Measurements from ENCODE around the gene ACSF3.

ACSF3 gene

GRCh38 chr16:89096042-89096717 is 2.5 kb downstream of the ACSF3 start:
- no peak for DNase-seq

GRCh38 chr16:89096768-89097391 is 3.2 kb downstream of the ACSF3 start:
- no peak for DNase-seq

GRCh38 chr16:89097392-89097772 is 3.7 kb downstream of the ACSF3 start:
- DNase-seq = no peak

- no peak for DNase-seq
Observed at GRCh38 chr16:89098767-89099430, 5.2 kb downstream of the ACSF3 start.

- no peak for DNase-seq
Observed at GRCh38 chr16:89099905-89100304, 6.3 kb downstream of the ACSF3 start.

- DNase-seq = no peak
Observed at GRCh38 chr16:89100601-89101302, 7.1 kb downstream of the ACSF3 start.

GRCh38 chr16:89101303-89102040 is 7.8 kb downstream of the ACSF3 start:
- DNase-seq = no peak

GRCh38 chr16:89102041-89102471 is 8.4 kb downstream of the ACSF3 start:
- no peak for DNase-seq

- DNase-seq = no peak
Observed at GRCh38 chr16:89102481-89103073, 8.9 kb downstream of the ACSF3 start.

- DNase-seq = no peak
Observed at GRCh38 chr16:89103156-89103555, 9.5 kb downstream of the ACSF3 start.

- DNase-seq = no peak
Observed at GRCh38 chr16:89103781-89104180, 10.1 kb downstream of the ACSF3 start.

GRCh38 chr16:89104303-89104702 is 10.7 kb downstream of the ACSF3 start:
- no peak for DNase-seq

GRCh38 chr16:89104930-89105571 is 11.4 kb downstream of the ACSF3 start:
- DNase-seq = no peak

- DNase-seq = no peak
Observed at GRCh38 chr16:89105599-89106151, 12.0 kb downstream of the ACSF3 start.

GRCh38 chr16:89106533-89107202 is 13.0 kb downstream of the ACSF3 start:
- DNase-seq = no peak

GRCh38 chr16:89107203-89107582 is 13.5 kb downstream of the ACSF3 start:
- DNase-seq = no peak

GRCh38 chr16:89108416-89108815 is 14.8 kb downstream of the ACSF3 start:
- DNase-seq = no peak

GRCh38 chr16:89110641-89111040 is 17.0 kb downstream of the ACSF3 start:
- no peak for DNase-seq

- no peak for DNase-seq
Observed at GRCh38 chr16:89111263-89111662, 17.6 kb downstream of the ACSF3 start.

GRCh38 chr16:89112377-89113151 is 18.9 kb downstream of the ACSF3 start:
- DNase-seq = no peak

All from DMS53 (cell line).